HepG2 (cell line): ENCODE results near the gene UBAP2L. TPM values are rescaled to one million over a fixed set of nuclear protein-coding genes. Genes with fewer than 3 reads are reported as not detected.

Experiments used
- ATAC-seq: fragments of 200-7000 bp; cut with Tn5 transposase; 3 replicates; pipeline ENCODE4 v1.9.1; 2020; ENCODE audit warnings: mild to moderate bottlenecking, moderate library complexity
- BruUV-seq: library from RNA; stranded (reverse); fragments of 400-500 nt; replicated peaks from 2 replicates; lab custom pipeline; 2021; lab: Mats Ljungman, UMichigan
- CTCF ChIA-PET: fragments of 300-600 bp; formaldehyde crosslinking; extraction: SDS; loops from one replicate; lab custom pipeline; 2021; ENCODE audit warnings: low total read pairs, inconsistent platforms, low intra/inter-chr PET ratio; lab: Yijun Ruan, JAX
- POLR2A ChIA-PET: fragments of 350-600 bp; sonication (Branson Sonifier 250); formaldehyde crosslinking; loops from one replicate; lab custom pipeline; 2020; ENCODE audit warnings: antibody characterized with exemption, inconsistent platforms; lab: Yijun Ruan, JAX
- DNase-seq: peaks from one replicate; pipeline ENCODE4 v3.0.0-alpha.2; 2015; ENCODE audit warnings: low spot score
- FAIRE-seq: peaks from 3 replicates; lab custom pipeline; 2011; peaks lifted over from hg19 to GRCh38; lab: Jason Lieb, UNC
- H2AFZ ChIP-seq: one replicate; pipeline ENCODE4 v1.6.1; 2011; ENCODE audit warnings: low read length, inconsistent platforms
- H3K27ac ChIP-seq: fragments of 300-600 bp; 3 replicates; pipeline ENCODE4 v1.8.0; 2011; ENCODE audit warnings: mixed run types, mild to moderate bottlenecking, mixed read lengths, low read length, inconsistent platforms; ENCODE audit not compliant: insufficient read depth; ENCODE audit errors: extremely low read length
- H3K27me3 ChIP-seq, 2 experiments: fragments of 200-600 bp in 1 of 2; 2 replicates in 1 of 2; 3 replicates in 1 of 2; pipeline versions ENCODE4 v1.6.0 to v1.8.0; 2011; ENCODE audit warnings: low read length in 2 of 2, mild to moderate bottlenecking in 2 of 2, moderate library complexity in 2 of 2, inconsistent platforms in 1 of 2; ENCODE audit not compliant: insufficient read depth in 2 of 2, control insufficient read depth in 1 of 2
- H3K36me3 ChIP-seq, 2 experiments: fragments of 200-600 bp in 1 of 2; replicated peaks in 1 of 2; 2 replicates in 1 of 2; 3 replicates in 1 of 2; pipeline versions ENCODE4 v1.5.1 to v1.8.0; 2011; ENCODE audit warnings: low read length in 2 of 2, inconsistent platforms in 1 of 2; ENCODE audit not compliant: insufficient read depth in 2 of 2, control insufficient read depth in 1 of 2
- H3K4me1 ChIP-seq: 2 replicates; pipeline ENCODE4 v1.5.1; 2012; ENCODE audit warnings: low read length, inconsistent platforms; ENCODE audit not compliant: insufficient read depth
- H3K4me2 ChIP-seq: 2 replicates; pipeline ENCODE4 v1.6.0; 2011; ENCODE audit warnings: low read depth, low read length, inconsistent platforms
- H3K4me3 ChIP-seq, 3 experiments: fragments of 200-600 bp in 1 of 3; sonication (generic), shearing (Covaris generic) in 1 of 3; replicated peaks in 1 of 3; 2 replicates each; pipeline ENCODE4 v1.5.1; 2011 to 2016; ENCODE audit warnings: low read length in 3 of 3, inconsistent platforms in 2 of 3, low read depth in 2 of 3, mild to moderate bottlenecking in 2 of 3, control low read depth in 1 of 3, mixed read lengths in 1 of 3; ENCODE audit not compliant: insufficient read depth in 1 of 3
- H3K79me2 ChIP-seq: one replicate; pipeline ENCODE4 v1.6.1; 2011; ENCODE audit warnings: low read length, inconsistent platforms; ENCODE audit not compliant: insufficient read depth
- H3K9ac ChIP-seq: 2 replicates; pipeline ENCODE4 v1.6.0; 2011; ENCODE audit warnings: mild to moderate bottlenecking, low read depth, low read length, inconsistent platforms; ENCODE audit not compliant: insufficient read depth
- H3K9me3 ChIP-seq: 2 replicates; pipeline ENCODE4 v1.5.1; 2012; ENCODE audit warnings: mild to moderate bottlenecking, low read length
- H4K20me1 ChIP-seq: 2 replicates; pipeline ENCODE4 v1.6.0; 2011; ENCODE audit warnings: inconsistent platforms, mild to moderate bottlenecking, low read length, moderate library complexity; ENCODE audit not compliant: insufficient read depth
- HNF1B ChIP-seq: sonication (generic); formaldehyde crosslinking; IDR thresholded peaks from 2 replicates; pipeline ENCODE4 v1.5.1; 2020; ENCODE audit warnings: mild to moderate bottlenecking, moderate library complexity, missing genetic modification reagents
- HNRNPUL1 ChIP-seq: fragments of 200-400 bp; formaldehyde crosslinking; IDR thresholded peaks from 2 replicates; pipeline ENCODE4 v1.6.1; 2017; ENCODE audit warnings: low read depth, mild to moderate bottlenecking, low read length, moderate library complexity
- IKZF4 ChIP-seq: sonication (generic); formaldehyde crosslinking; IDR thresholded peaks from 2 replicates; pipeline ENCODE4 v1.5.1; 2020; ENCODE audit warnings: borderline replicate concordance, mild to moderate bottlenecking, low read depth, missing genetic modification reagents; ENCODE audit errors: not compliant biosample characterization
- KAT2B ChIP-seq: fragments of 150-350 bp; IDR thresholded peaks from 2 replicates; pipeline ENCODE4 v1.6.1; 2014; ENCODE audit warnings: low read depth, low read length, borderline replicate concordance
- KLF16 ChIP-seq, 2 experiments: sonication (generic) in 1 of 2; formaldehyde crosslinking in 1 of 2; IDR thresholded peaks; 2 replicates each; pipeline versions ENCODE4 v1.6.1 to v1.8.0; 2016 to 2023; ENCODE audit warnings: missing genetic modification reagents in 2 of 2, missing compliant biosample characterization in 1 of 2
- MTF1 ChIP-seq: sonication (generic); formaldehyde crosslinking; IDR thresholded peaks from 2 replicates; pipeline ENCODE4 v1.5.0; 2020; ENCODE audit warnings: missing genetic modification reagents
- NFE2L2 ChIP-seq: fragments of 150-350 bp; IDR thresholded peaks from 2 replicates; pipeline ENCODE4 v1.6.1; 2014; ENCODE audit warnings: low read length
- ONECUT2 ChIP-seq: sonication (generic); formaldehyde crosslinking; IDR thresholded peaks from 2 replicates; pipeline ENCODE4 v1.4.0; 2020; ENCODE audit warnings: missing genetic modification reagents
- SRY ChIP-seq: sonication (generic); formaldehyde crosslinking; IDR thresholded peaks from 2 replicates; pipeline ENCODE4 v1.8.0; 2022; ENCODE audit warnings: mild to moderate bottlenecking, missing genetic modification reagents
- TAF1 ChIP-seq: sonication (generic); formaldehyde crosslinking; IDR thresholded peaks from 2 replicates; pipeline ENCODE4 v1.4.0; 2020; ENCODE audit warnings: missing genetic modification reagents
- ZC3H13 ChIP-seq: sonication (generic); formaldehyde crosslinking; IDR thresholded peaks from 2 replicates; pipeline ENCODE4 v1.8.1; 2023; ENCODE audit warnings: mild to moderate bottlenecking, missing genetic modification reagents, moderate library complexity
- ZKSCAN1 ChIP-seq: fragments of 150-350 bp; IDR thresholded peaks from 2 replicates; pipeline ENCODE4 v1.6.1; 2014; ENCODE audit warnings: low read length
- ZNF460 ChIP-seq: sonication (generic); formaldehyde crosslinking; IDR thresholded peaks from 2 replicates; pipeline ENCODE4 v1.5.1; 2020; ENCODE audit warnings: missing genetic modification reagents, mild to moderate bottlenecking, borderline replicate concordance
- ZNF850 ChIP-seq: sonication (generic); formaldehyde crosslinking; conservative IDR thresholded peaks from 2 replicates; pipeline ENCODE4 v1.9.0; 2021; ENCODE audit warnings: mild to moderate bottlenecking, missing genetic modification reagents
- WGBS: methylation state at CpG from one replicate; pipeline ENCODE4 v1.1.6; 2017; ENCODE audit warnings: low lambda C conversion rate; 5-methylcytosine and 5-hydroxymethylcytosine counted together
- in situ Hi-C: cut with HindIII; loops from 2 replicates; pipeline ENCODE4 v1.10.0; 2017; ENCODE audit warnings: low pct_unique_long_range_greater_than_20kb; ENCODE audit not compliant: extremely low pct_ligation_motif_present
- intact Hi-C: fragments of 100-400 bp; cut with micrococcal nuclease; formaldehyde crosslinking; loops from one replicate; pipeline ENCODE4 v1.10.0; 2022; ENCODE audit not compliant: unreplicated experiment
- polyA plus RNA-seq, 8 experiments: library from polyadenylated mRNA; depleted of rRNA in 3 of 8; stranded (reverse) in 7 of 8; unstranded in 1 of 8; fragments of >200 nt; fragmentation: Illumina TruSeq in 4 of 8; extraction: Trizol in 4 of 8; gene quantifications; 2 replicates each; pipeline versions ENCODE4 v1.2.1 to v1.2.3, GENCODE V29; 2011 to 2016; ENCODE audit warnings: low read depth in 4 of 8, missing spikeins in 1 of 8, mixed read lengths in 1 of 8; ENCODE audit not compliant: insufficient read depth in 1 of 8
- total RNA-seq, 5 experiments: library from RNA; depleted of rRNA; stranded (reverse); fragments of >200 nt; fragmentation: Illumina TruSeq; extraction: Trizol; gene quantifications; 2 replicates each; pipeline ENCODE4 v1.2.3, GENCODE V29; 2016; ENCODE audit warnings: low read depth in 1 of 5
- TF ChIP-seq, protein P1 (sequence below): sonication (generic); formaldehyde crosslinking; IDR thresholded peaks from 2 replicates; pipeline ENCODE4 v1.5.0; 2020; ENCODE audit warnings: missing genetic modification reagents
- TF ChIP-seq, protein P2 (sequence below): IDR thresholded peaks from 2 replicates; pipeline ENCODE4 v1.6.1; 2016; ENCODE audit warnings: low read depth, borderline replicate concordance
- TF ChIP-seq, protein P3 (sequence below): sonication (generic); formaldehyde crosslinking; IDR thresholded peaks from 2 replicates; pipeline ENCODE4 v1.4.0; 2020; ENCODE audit warnings: mild to moderate bottlenecking, low read depth, missing genetic modification reagents
- TF ChIP-seq, protein P4 (sequence below): sonication (generic); formaldehyde crosslinking; IDR thresholded peaks from 2 replicates; pipeline ENCODE4 v1.4.0; 2020; ENCODE audit warnings: missing genetic modification reagents

The UBAP2L gene
- total and polyA plus RNA-seq, 2 of the 13 experiments (the other 11 are each of a cell fraction or from before 2014, with no cell fraction given), result 74.2 to 159 TPM

- TF ChIP-seq, protein P1, sequence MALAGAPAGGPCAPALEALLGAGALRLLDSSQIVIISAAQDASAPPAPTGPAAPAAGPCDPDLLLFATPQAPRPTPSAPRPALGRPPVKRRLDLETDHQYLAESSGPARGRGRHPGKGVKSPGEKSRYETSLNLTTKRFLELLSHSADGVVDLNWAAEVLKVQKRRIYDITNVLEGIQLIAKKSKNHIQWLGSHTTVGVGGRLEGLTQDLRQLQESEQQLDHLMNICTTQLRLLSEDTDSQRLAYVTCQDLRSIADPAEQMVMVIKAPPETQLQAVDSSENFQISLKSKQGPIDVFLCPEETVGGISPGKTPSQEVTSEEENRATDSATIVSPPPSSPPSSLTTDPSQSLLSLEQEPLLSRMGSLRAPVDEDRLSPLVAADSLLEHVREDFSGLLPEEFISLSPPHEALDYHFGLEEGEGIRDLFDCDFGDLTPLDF, result no peak
- TF ChIP-seq MTF1 (CRISPR knock-in tag), result no peak
- no peak for TF ChIP-seq ZNF460 (CRISPR knock-in tag)
- no peak for TF ChIP-seq HNRNPUL1
- TF ChIP-seq ZC3H13 (CRISPR knock-in tag), result no peak
- no peak for TF ChIP-seq NFE2L2
Observed at GRCh38 chr1:154264454-154264853, 43.7 kb downstream of the UBAP2L start (continued).

GRCh38 chr1:154265586-154265985 is 44.8 kb downstream of the UBAP2L start:
- peaks cover 37 to 77% of the 10 kb centered on the region in 2 experiments for H3K36me3 ChIP-seq
- intact Hi-C loops (no loop called here), in situ Hi-C loops (no loop called here)
- ChIA-PET POLR2A (no interaction called here), CTCF (no interaction called here)
- no peak overlapping the region for H3K27ac ChIP-seq
- DNase-seq (no peak), FAIRE-seq (no peak), ATAC-seq (no peak)
- no peaks in the 10 kb centered on the region for H3K4me1 ChIP-seq
- no peak overlapping the region for H3K9ac ChIP-seq
- H3K4me3 ChIP-seq, result no peak overlapping the region
- no TSS peak for BruUV-seq
- H3K4me2 ChIP-seq, result no peak overlapping the region
- H3K79me2 ChIP-seq, result no peaks in the 10 kb centered on the region
- H3K27me3 ChIP-seq, result no peaks in the 10 kb centered on the region
- H3K9me3 ChIP-seq, result no peaks in the 10 kb centered on the region
- no peak overlapping the region for H2AFZ ChIP-seq
- WGBS, result over 99% methylated on average over 4 of the region's 4 CpGs
- H4K20me1 ChIP-seq, result 0 out of 2 replicates have a peak, but pooled peaks cover 2% of the 10 kb centered on the region
- TF ChIP-seq HNF1B (CRISPR knock-in tag) (no peak), KLF16 (CRISPR knock-in tag; IDR thresholded peaks at IDR 0.05) (no peak), ONECUT2 (CRISPR knock-in tag) (no peak), SRY (CRISPR knock-in tag) (no peak), ZNF850 (CRISPR knock-in tag) (no peak), TAF1 (CRISPR knock-in tag) (no peak), IKZF4 (CRISPR knock-in tag) (no peak), KAT2B (no peak), ZKSCAN1 (no peak)
- TF ChIP-seq, protein P2, sequence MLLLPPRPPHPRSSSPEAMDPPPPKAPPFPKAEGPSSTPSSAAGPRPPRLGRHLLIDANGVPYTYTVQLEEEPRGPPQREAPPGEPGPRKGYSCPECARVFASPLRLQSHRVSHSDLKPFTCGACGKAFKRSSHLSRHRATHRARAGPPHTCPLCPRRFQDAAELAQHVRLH (CRISPR knock-in tag), result no peak
- TF ChIP-seq, protein P3, sequence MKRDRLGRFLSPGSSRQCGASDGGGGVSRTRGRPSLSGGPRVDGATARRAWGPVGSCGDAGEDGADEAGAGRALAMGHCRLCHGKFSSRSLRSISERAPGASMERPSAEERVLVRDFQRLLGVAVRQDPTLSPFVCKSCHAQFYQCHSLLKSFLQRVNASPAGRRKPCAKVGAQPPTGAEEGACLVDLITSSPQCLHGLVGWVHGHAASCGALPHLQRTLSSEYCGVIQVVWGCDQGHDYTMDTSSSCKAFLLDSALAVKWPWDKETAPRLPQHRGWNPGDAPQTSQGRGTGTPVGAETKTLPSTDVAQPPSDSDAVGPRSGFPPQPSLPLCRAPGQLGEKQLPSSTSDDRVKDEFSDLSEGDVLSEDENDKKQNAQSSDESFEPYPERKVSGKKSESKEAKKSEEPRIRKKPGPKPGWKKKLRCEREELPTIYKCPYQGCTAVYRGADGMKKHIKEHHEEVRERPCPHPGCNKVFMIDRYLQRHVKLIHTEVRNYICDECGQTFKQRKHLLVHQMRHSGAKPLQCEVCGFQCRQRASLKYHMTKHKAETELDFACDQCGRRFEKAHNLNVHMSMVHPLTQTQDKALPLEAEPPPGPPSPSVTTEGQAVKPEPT (CRISPR knock-in tag), result no peak
- TF ChIP-seq, protein P4, sequence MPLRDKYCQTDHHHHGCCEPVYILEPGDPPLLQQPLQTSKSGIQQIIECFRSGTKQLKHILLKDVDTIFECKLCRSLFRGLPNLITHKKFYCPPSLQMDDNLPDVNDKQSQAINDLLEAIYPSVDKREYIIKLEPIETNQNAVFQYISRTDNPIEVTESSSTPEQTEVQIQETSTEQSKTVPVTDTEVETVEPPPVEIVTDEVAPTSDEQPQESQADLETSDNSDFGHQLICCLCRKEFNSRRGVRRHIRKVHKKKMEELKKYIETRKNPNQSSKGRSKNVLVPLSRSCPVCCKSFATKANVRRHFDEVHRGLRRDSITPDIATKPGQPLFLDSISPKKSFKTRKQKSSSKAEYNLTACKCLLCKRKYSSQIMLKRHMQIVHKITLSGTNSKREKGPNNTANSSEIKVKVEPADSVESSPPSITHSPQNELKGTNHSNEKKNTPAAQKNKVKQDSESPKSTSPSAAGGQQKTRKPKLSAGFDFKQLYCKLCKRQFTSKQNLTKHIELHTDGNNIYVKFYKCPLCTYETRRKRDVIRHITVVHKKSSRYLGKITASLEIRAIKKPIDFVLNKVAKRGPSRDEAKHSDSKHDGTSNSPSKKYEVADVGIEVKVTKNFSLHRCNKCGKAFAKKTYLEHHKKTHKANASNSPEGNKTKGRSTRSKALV (CRISPR knock-in tag), result no peak
